ENCODE measurements around the gene PPIL1. TPM values are rescaled to one million over a fixed set of nuclear protein-coding genes. Genes with fewer than 3 reads are reported as not detected.

PPIL1 gene
- polyA plus RNA-seq, 3 donors, result 2.0 to 7.6 (median 5.9) TPM

GRCh38 chr6:36917541-36918193 lies 43.1 kb upstream of the PPIL1 start:
- Histone ChIP-seq H3K9ac (ENCODE audit: insufficient read depth, low read length, poor library complexity, severe bottlenecking) (no peak overlapping the region), H3K4me2 (replicated peaks; ENCODE audit: extremely low read depth, low read length, poor library complexity, severe bottlenecking) (no peak overlapping the region), H3K4me3 (replicated peaks in 1 of 3; ENCODE audit: low read depth in 2 of 3, low read length in 3 of 3) (no peak overlapping the region), H2AFZ (ENCODE audit: insufficient read depth, low read depth, low read length, poor library complexity, severe bottlenecking) (no peak overlapping the region), H3K4me1 (ENCODE audit: control insufficient read depth in 1 of 2, insufficient read depth in 2 of 2, low read length in 2 of 2) (peaks cover 0 to 12% of the 10 kb centered on the region in 2 donors), H3K27ac (ENCODE audit: low read depth in 1 of 2, low read length in 2 of 2) (no peak overlapping the region), H4K20me1 (ENCODE audit: insufficient read depth, low read length) (no peaks in the 10 kb centered on the region), H3K36me3 (replicated peaks in 1 of 2; ENCODE audit: control insufficient read depth in 1 of 2, insufficient read depth in 2 of 2, low read length in 2 of 2) (peaks cover 86 to 100% of the 10 kb centered on the region in 2 donors), H3K79me2 (ENCODE audit: insufficient read depth, low read length) (no peaks in the 10 kb centered on the region), H3K27me3 (ENCODE audit: control insufficient read depth in 2 of 2, insufficient read depth in 2 of 2, low read length in 2 of 2) (no peaks in the 10 kb centered on the region), H3K9me3 (replicated peaks in 1 of 2; ENCODE audit: control insufficient read depth in 1 of 2, insufficient read depth in 1 of 2, low read length in 2 of 2) (no peaks in the 10 kb centered on the region)
- WGBS (ENCODE audit: insufficient coverage), result 94% methylated on average over 5 of the region's 10 CpGs
- H3K36me3 Mint-ChIP-seq, result peaks cover 82 to 97% of the 10 kb centered on the region in 2 donors
- H3K4me1 Mint-ChIP-seq, result peaks cover 5% of the 10 kb centered on the region
- no peak overlapping the region for H3K4me3 Mint-ChIP-seq
- TF ChIP-seq CTCF (IDR thresholded peaks at IDR 0.05), result no peak
- no peak for DNase-seq
- intact Hi-C loops (cut with micrococcal nuclease), result no loop called here
- peak overlapping the region in 1 of 7 donors; percentile 52 for H3K27ac Mint-ChIP-seq
- peaks cover 0 to 3% (median 0%) of the 10 kb centered on the region in 7 donors for H3K9me3 Mint-ChIP-seq
- H3K27me3 Mint-ChIP-seq (ENCODE audit: low read depth in 3 of 3), result peaks cover 0 to 2% (median 0%) of the 10 kb centered on the region in 3 donors

GRCh38 chr6:36916126-36916525 lies 41.5 kb upstream of the PPIL1 start:
- TF ChIP-seq CTCF (IDR thresholded peaks at IDR 0.05), result no peak

More at GRCh38 chr6:36916126-36916525, 41.5 kb upstream of the PPIL1 start:
- no peak overlapping the region for H3K4me2 ChIP-seq (replicated peaks; ENCODE audit: extremely low read depth, low read length, poor library complexity, severe bottlenecking)
- no peak overlapping the region for H3K4me3 ChIP-seq (replicated peaks in 1 of 3; ENCODE audit: low read depth in 2 of 3, low read length in 3 of 3)
- WGBS (ENCODE audit: insufficient coverage), result 100% methylated on average over 1 of the region's 2 CpGs
- Mint-ChIP-seq H3K27ac (peak overlapping the region in 4 of 7 donors; percentile 3 to 77 (median 61)), H3K4me3 (no peak overlapping the region), H3K4me1 (peaks cover 17% of the 10 kb centered on the region), H3K36me3 (peaks cover 81 to 86% of the 10 kb centered on the region in 2 donors), H3K9me3 (peaks cover 0 to 3% (median 0%) of the 10 kb centered on the region in 7 donors), H3K27me3 (ENCODE audit: low read depth in 3 of 3) (peaks cover 0 to 3% (median 0%) of the 10 kb centered on the region in 3 donors)
- H3K79me2 ChIP-seq (ENCODE audit: insufficient read depth, low read length), result no peaks in the 10 kb centered on the region
- intact Hi-C loops (cut with micrococcal nuclease), result no loop called here
- no peaks in the 10 kb centered on the region for H3K27me3 ChIP-seq (ENCODE audit: control insufficient read depth in 2 of 2, insufficient read depth in 2 of 2, low read length in 2 of 2)
- H4K20me1 ChIP-seq (ENCODE audit: insufficient read depth, low read length), result peaks cover 6% of the 10 kb centered on the region
- H3K9me3 ChIP-seq (replicated peaks in 1 of 2; ENCODE audit: control insufficient read depth in 1 of 2, insufficient read depth in 1 of 2, low read length in 2 of 2), result no peaks in the 10 kb centered on the region
- H3K9ac ChIP-seq (ENCODE audit: insufficient read depth, low read length, poor library complexity, severe bottlenecking), result no peak overlapping the region
- H3K4me1 ChIP-seq (ENCODE audit: control insufficient read depth in 1 of 2, insufficient read depth in 2 of 2, low read length in 2 of 2), result peaks cover 5 to 21% of the 10 kb centered on the region in 2 donors
- peaks cover 78 to 91% of the 10 kb centered on the region in 2 donors for H3K36me3 ChIP-seq (replicated peaks in 1 of 2; ENCODE audit: control insufficient read depth in 1 of 2, insufficient read depth in 2 of 2, low read length in 2 of 2)
- H2AFZ ChIP-seq (ENCODE audit: insufficient read depth, low read depth, low read length, poor library complexity, severe bottlenecking), result no peak overlapping the region
- peak overlapping the region in 1 of 2 donors; percentile 31 for H3K27ac ChIP-seq (ENCODE audit: low read depth in 1 of 2, low read length in 2 of 2)
- no peak for DNase-seq
